HEK293T (cell line): ENCODE data around the gene SYNPR.

Experiments used
- CTCF ChIA-PET: fragments of 350-600 bp; formaldehyde crosslinking; extraction: SDS; loops from one replicate; lab custom pipeline; 2021; ENCODE audit warnings: antibody characterized with exemption, inconsistent platforms; lab: Yijun Ruan, JAX
- POLR2A ChIA-PET: fragments of 350-600 bp; formaldehyde crosslinking; extraction: SDS; loops from one replicate; lab custom pipeline; 2020; ENCODE audit warnings: antibody characterized with exemption, inconsistent platforms; lab: Yijun Ruan, JAX
- DNase-seq: peaks from one replicate; pipeline ENCODE4 v3.0.0; 2012; ENCODE audit warnings: mixed read lengths; ENCODE audit errors: extremely low spot score
- ARNT ChIP-seq: fragments of 450-650 bp; IDR thresholded peaks from 2 replicates; pipeline ENCODE4 v1.6.1; 2017; ENCODE audit warnings: mild to moderate bottlenecking
- BHLHE40 ChIP-seq: fragments of 450-650 bp; IDR thresholded peaks from 2 replicates; pipeline ENCODE4 v1.6.1; 2016; ENCODE audit warnings: mild to moderate bottlenecking, moderate library complexity, borderline replicate concordance
- CTBP1 ChIP-seq: fragments of 450-650 bp; IDR thresholded peaks from 2 replicates; pipeline ENCODE4 v1.6.1; 2016; ENCODE audit warnings: borderline replicate concordance
- ELF4 ChIP-seq: fragments of 450-650 bp; IDR thresholded peaks from 2 replicates; pipeline ENCODE4 v1.6.1; 2017; ENCODE audit warnings: antibody characterized with exemption
- FOXA1 ChIP-seq: fragments of 450-650 bp; IDR thresholded peaks from 2 replicates; pipeline ENCODE4 v1.6.1; 2016; ENCODE audit warnings: mild to moderate bottlenecking
- FOXK2 ChIP-seq: fragments of 450-650 bp; IDR thresholded peaks from 2 replicates; pipeline ENCODE4 v1.6.1; 2016; ENCODE audit warnings: mild to moderate bottlenecking
- FOXM1 ChIP-seq: fragments of 450-650 bp; IDR thresholded peaks from 2 replicates; pipeline ENCODE4 v1.6.1; 2017; ENCODE audit warnings: mild to moderate bottlenecking, borderline replicate concordance
- HDGF ChIP-seq: fragments of 450-650 bp; IDR thresholded peaks from 2 replicates; pipeline ENCODE4 v1.6.1; 2017; ENCODE audit warnings: antibody characterized with exemption, borderline replicate concordance
- L3MBTL2 ChIP-seq: fragments of 450-650 bp; conservative IDR thresholded peaks from 2 replicates; pipeline ENCODE4 v1.6.1; 2016; ENCODE audit warnings: mild to moderate bottlenecking
- LEF1 ChIP-seq: fragments of 450-650 bp; IDR thresholded peaks from 2 replicates; pipeline ENCODE4 v1.6.1; 2017; ENCODE audit warnings: mild to moderate bottlenecking, borderline replicate concordance
- NFRKB ChIP-seq: fragments of 450-650 bp; IDR thresholded peaks from 2 replicates; pipeline ENCODE4 v1.6.1; 2016; ENCODE audit warnings: mild to moderate bottlenecking, moderate library complexity
- PKNOX1 ChIP-seq: fragments of 450-650 bp; IDR thresholded peaks from 2 replicates; pipeline ENCODE4 v1.6.1; 2016
- SP1 ChIP-seq: fragments of 450-650 bp; IDR thresholded peaks from 2 replicates; pipeline ENCODE4 v1.6.1; 2017
- SUZ12 ChIP-seq: fragments of 450-650 bp; IDR thresholded peaks from 2 replicates; pipeline ENCODE4 v1.6.1; 2016; ENCODE audit warnings: mild to moderate bottlenecking
- TARDBP ChIP-seq: fragments of 450-650 bp; IDR thresholded peaks from 2 replicates; pipeline ENCODE4 v1.6.1; 2016
- ZNF384 ChIP-seq: fragments of 450-650 bp; IDR thresholded peaks from 2 replicates; pipeline ENCODE4 v1.6.1; 2016

The SYNPR gene

GRCh38 chr3:63508305-63508704 lies 230.2 kb downstream of the SYNPR start:
- TF ChIP-seq SUZ12 (no peak), FOXK2 (no peak), L3MBTL2 (no peak)
- ChIA-PET POLR2A (no interaction called here), CTCF (no interaction called here)
- no peak for DNase-seq

- no peak for TF ChIP-seq SP1
- no peak for TF ChIP-seq NFRKB
- no peak for TF ChIP-seq FOXK2
- TF ChIP-seq FOXA1, result no peak
- no peak for TF ChIP-seq CTBP1
- TF ChIP-seq SUZ12, result no peak
- TF ChIP-seq ZNF384, result no peak
- no peak for TF ChIP-seq PKNOX1
- TF ChIP-seq FOXM1, result no peak
- no peak for TF ChIP-seq L3MBTL2
- no peak for TF ChIP-seq HDGF
- no peak for TF ChIP-seq BHLHE40
- no peak for TF ChIP-seq LEF1
- no peak for TF ChIP-seq ELF4
- TF ChIP-seq TARDBP, result no peak
- no peak for TF ChIP-seq ARNT
- DNase-seq, result no peak
- POLR2A ChIA-PET, result no interaction called here
- CTCF ChIA-PET, result no interaction called here
These were observed 230.7 kb downstream of the SYNPR start for GRCh38 chr3:63508771-63509170.

- ChIA-PET CTCF (no interaction called here), POLR2A (no interaction called here)
- TF ChIP-seq HDGF, result no peak
- TF ChIP-seq FOXM1, result no peak
- TF ChIP-seq FOXK2, result no peak
- no peak for TF ChIP-seq ZNF384
- no peak for TF ChIP-seq TARDBP
- no peak for TF ChIP-seq FOXA1
- no peak for TF ChIP-seq BHLHE40
- DNase-seq, result no peak
These were observed 235.7 kb downstream of the SYNPR start for GRCh38 chr3:63513791-63514190.

GRCh38 chr3:63514678-63515077 lies 236.6 kb downstream of the SYNPR start:
- POLR2A ChIA-PET, result no interaction called here
- TF ChIP-seq LEF1, result no peak
- TF ChIP-seq CTBP1, result no peak
- TF ChIP-seq TARDBP, result no peak
- no peak for TF ChIP-seq SUZ12
- TF ChIP-seq FOXM1, result no peak
- no peak for TF ChIP-seq SP1
- TF ChIP-seq ARNT, result no peak
- no peak for TF ChIP-seq PKNOX1
- no peak for TF ChIP-seq FOXA1
- no peak for TF ChIP-seq ZNF384
- no peak for TF ChIP-seq FOXK2
- no peak for TF ChIP-seq HDGF
- TF ChIP-seq ELF4, result no peak
- CTCF ChIA-PET, result no interaction called here
- no peak for DNase-seq

GRCh38 chr3:63519426-63519825 lies 241.3 kb downstream of the SYNPR start:
- TF ChIP-seq ELF4, result no peak
- no peak for TF ChIP-seq ZNF384
- TF ChIP-seq ARNT, result no peak
- no peak for TF ChIP-seq PKNOX1
- TF ChIP-seq HDGF, result no peak
- TF ChIP-seq BHLHE40, result no peak
- TF ChIP-seq TARDBP, result no peak
- no peak for DNase-seq
- ChIA-PET POLR2A (no interaction called here), CTCF (no interaction called here)

- TF ChIP-seq CTBP1 (no peak), ARNT (no peak), FOXA1 (no peak), ZNF384 (no peak), TARDBP (no peak), PKNOX1 (no peak), HDGF (no peak), LEF1 (no peak), FOXM1 (no peak)
- DNase-seq, result no peak
- ChIA-PET POLR2A (no interaction called here), CTCF (no interaction called here)
These were observed 243.5 kb downstream of the SYNPR start for GRCh38 chr3:63521657-63522056.

GRCh38 chr3:63523100-63523499 lies 245.0 kb downstream of the SYNPR start:
- ChIA-PET POLR2A (no interaction called here), CTCF (no interaction called here)
- no peak for DNase-seq
- TF ChIP-seq NFRKB (no peak), HDGF (no peak), ELF4 (no peak), FOXK2 (no peak), LEF1 (no peak), CTBP1 (no peak), L3MBTL2 (no peak), BHLHE40 (no peak), TARDBP (no peak), ZNF384 (no peak), FOXM1 (no peak), PKNOX1 (no peak), SP1 (no peak), FOXA1 (no peak), SUZ12 (no peak), ARNT (no peak)
